HG03159 (cell line): ENCODE results near the gene C4orf33.
"Not testable (repeated sequence)": the region's sequence is repeated elsewhere in the genome, so short reads cannot be mapped to it uniquely, and the experiment has no call there.

Experiments
- ATAC-seq: cut with Tn5 transposase; IDR thresholded peaks from one replicate; pipeline ENCODE4 v1.9.1; 2021; ENCODE audit warnings: mild to moderate bottlenecking, moderate library complexity; ENCODE audit not compliant: unreplicated experiment

C4orf33 gene

DNA sequence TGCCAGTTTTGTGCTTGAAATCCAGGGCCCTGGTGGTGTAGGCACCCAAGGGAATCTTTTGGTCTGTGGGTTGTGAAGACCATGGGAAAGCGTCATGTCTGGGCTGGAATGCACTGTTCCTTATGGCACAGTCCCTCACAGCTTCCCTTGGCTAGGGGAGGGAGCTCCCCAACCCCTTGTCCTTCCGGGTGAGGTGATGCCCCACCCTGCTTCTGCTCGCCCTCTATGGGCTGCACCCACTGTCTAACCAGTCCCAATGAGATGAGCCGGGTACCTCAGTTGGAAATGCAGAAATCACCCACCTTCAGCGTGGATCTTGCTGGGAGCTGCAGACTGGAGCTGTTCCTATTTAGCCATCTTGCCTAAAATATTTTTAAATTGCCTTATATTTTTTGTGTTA, 30.7 kb downstream of the C4orf33 start:
- not testable (repeated sequence) for ATAC-seq

DNA sequence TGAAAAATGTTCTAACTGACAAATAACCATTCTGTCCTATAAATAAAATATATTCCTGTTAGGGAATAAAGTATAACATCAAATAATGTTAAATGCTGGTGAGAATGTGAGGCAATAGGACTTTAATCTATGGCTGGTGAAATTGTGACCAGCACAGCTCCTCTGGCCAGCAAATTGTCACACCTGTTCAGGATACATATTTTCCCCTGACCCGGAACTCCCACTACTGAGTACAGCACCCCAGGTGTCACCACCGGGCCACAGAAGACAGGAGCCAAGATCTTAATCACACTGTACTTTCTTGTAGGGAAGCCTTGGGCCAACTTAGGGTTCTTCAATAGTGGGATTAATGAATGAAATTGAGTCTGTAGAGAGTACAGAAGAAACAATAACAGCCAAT, 33.2 kb downstream of the C4orf33 start:
- ATAC-seq, result no peak

GRCh38 chr4:129131343-129131742, 35.4 kb downstream of the C4orf33 start:
- no peak for ATAC-seq

DNA sequence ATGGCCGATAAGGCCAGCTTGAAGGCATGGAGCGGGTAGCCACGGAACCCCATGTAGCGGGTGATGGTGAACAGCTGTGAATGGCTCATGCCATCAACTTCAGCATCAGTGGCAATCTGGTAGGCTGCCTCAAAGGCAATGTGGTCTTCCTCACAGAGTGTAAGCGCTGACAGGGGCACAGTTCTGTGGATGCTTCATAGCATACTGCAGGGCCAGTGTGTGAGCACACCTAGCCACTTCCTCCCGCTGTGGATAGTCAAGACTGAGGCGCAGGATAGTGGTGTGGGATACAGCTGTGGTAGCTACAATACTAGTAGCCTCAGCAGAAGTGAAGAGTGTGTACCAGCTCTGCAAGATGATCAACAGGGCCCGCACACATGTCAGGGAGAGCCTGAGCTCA, 40.5 kb downstream of the C4orf33 start:
- ATAC-seq, result no peak

- no peak for ATAC-seq
Observed at GRCh38 chr4:129138810-129139496, 43.0 kb downstream of the C4orf33 start.

DNA sequence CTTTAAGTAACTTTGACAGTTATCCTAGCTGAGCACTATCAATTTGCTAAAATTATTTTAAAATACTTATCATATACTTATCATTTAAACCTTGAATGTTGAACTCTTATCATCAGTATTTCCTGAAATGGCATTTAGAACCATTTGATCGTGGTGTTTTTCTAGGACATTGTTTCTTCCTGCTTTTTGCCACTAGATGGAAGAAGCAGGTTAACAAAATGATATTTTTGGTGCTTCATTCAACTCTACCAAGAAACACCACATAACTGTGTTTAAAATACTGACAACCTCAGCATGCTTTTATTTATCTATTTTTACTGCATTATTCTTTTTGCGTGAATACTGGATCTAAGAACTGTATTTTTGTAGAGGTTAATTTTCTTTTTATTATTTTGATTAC, 44.6 kb downstream of the C4orf33 start:
- ATAC-seq, result no peak

DNA sequence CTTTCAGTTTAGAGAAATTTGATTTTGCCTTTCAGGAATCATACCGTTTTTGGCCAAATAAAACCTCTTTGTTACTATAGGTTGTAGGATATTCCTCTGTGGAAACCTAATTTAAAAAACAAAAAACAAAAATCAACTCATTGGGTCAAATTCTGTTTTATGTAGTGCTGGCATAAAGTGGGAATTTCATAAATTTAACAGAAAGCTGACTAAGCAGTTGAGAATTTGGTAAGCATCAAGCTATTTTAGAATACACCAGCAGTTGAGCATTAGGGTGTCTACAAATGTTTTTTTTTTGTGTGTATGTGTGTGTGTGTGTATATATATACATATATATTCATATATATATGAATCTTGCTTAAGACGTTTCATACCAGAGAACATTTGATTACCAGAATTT, 47.4 kb downstream of the C4orf33 start:
- ATAC-seq, result no peak

- no peak for ATAC-seq
Observed at GRCh38 chr4:129144755-129145206, 48.8 kb downstream of the C4orf33 start.

DNA sequence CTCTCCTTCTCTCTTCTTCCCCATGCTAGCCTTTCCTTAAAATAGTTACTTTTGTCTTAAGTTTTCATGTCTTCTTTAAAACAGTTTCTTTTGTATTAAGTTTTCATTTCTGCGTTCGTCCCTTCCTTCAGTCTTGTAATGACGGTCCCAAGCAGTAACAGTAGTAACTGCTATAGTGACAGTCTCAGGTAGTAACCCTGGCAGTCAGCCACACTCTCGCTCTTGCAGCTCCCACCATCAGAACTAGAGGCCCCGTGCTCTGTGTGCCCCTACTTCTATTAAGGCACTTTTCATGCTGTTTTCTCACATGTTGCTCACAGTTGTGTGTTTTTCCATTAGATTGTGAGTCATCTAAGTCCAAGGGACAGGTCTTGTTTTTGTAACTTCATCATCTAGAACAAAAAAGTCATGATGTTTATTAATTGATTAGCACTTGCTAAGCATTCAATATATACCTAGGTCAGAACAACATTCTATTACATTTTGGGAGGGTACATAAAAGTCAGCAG, 49.3 kb downstream of the C4orf33 start:
- no peak for ATAC-seq

GRCh38 chr4:129146639-129147038, 50.7 kb downstream of the C4orf33 start:
- no peak for ATAC-seq

- ATAC-seq, result no peak
Observed at GRCh38 chr4:129148892-129149291, 52.9 kb downstream of the C4orf33 start.

- ATAC-seq, result no peak
Observed at GRCh38 chr4:129149906-129150305, 54.0 kb downstream of the C4orf33 start.

- ATAC-seq, result no peak
Observed at GRCh38 chr4:129152350-129152749, 56.4 kb downstream of the C4orf33 start.

DNA sequence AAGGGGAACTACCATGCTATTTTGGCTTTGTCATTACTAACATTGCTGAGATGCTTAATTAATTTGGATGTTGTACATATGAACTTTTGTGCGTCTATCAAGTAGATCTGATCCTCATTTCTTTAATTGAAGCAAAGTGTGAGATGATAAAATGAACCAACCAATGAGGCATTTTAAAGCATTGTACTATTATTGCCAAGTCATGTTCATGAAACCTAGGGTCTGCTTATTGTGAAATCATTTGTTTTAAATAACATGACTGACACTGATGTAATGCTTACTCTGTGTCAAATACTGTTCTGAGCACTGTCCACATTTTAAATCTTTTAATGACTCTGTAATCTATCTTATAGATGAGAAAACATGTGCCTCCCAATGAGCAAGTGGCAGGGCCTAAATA, 57.7 kb downstream of the C4orf33 start:
- ATAC-seq, result no peak

GRCh38 chr4:129162450-129162849, 66.5 kb downstream of the C4orf33 start:
- no peak for ATAC-seq

- no peak for ATAC-seq
Observed at GRCh38 chr4:129163427-129163826, 67.5 kb downstream of the C4orf33 start.

DNA sequence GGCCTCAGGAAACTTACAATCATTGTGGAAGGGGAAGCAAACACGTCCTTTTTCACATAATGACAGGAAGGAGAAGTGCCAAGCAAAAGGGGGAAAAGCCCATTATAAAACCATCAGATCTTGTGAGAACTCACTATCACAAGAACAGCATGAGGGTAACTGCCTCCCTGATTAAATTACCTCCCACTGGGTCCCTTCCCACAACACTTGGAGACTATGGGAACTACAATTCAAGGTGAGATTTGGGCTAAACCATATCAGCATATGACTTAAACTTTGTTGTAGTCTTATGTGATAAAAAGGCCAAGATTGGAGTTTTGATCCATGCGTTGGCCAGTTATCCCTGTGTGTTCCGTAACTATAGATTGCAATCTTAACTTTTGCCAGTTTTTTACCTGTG, 68.3 kb downstream of the C4orf33 start:
- ATAC-seq, result no peak
